HG02870 (cell line): Measurements from ENCODE around the gene DNAH8.
"Not testable (repeated sequence)": the region's sequence is repeated elsewhere in the genome, so short reads cannot be mapped to it uniquely, and the experiment has no call there.

Experiments used
- ATAC-seq: cut with Tn5 transposase; IDR thresholded peaks from one replicate; pipeline ENCODE4 v1.9.1; 2021; ENCODE audit warnings: mild to moderate bottlenecking, moderate library complexity; ENCODE audit not compliant: unreplicated experiment

The DNAH8 gene

GRCh38 chr6:38796437-38796836, 81.3 kb downstream of the DNAH8 start:
- not testable (repeated sequence) for ATAC-seq

DNA sequence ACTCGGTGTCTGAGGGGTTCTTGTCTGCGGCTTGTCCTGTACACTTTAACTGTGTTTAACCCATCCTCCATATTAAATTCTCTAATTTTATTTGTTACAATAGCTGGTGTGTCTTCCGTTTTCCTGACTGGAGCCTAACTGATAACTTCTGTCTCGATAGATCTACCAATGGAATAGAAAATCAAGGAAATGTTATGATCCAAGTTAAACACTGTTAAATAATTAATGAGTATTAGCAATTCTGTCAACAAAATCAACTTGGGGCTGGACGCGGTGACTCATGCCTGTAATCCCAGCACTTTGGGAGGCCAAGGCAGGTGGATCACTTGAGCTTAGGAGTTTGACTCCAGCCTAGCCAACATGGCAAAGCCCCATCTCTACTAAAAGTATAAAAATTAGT, 81.7 kb downstream of the DNAH8 start:
- ATAC-seq = no peak

- ATAC-seq = no peak
Observed at GRCh38 chr6:38797391-38797790, 82.3 kb downstream of the DNAH8 start.

DNA sequence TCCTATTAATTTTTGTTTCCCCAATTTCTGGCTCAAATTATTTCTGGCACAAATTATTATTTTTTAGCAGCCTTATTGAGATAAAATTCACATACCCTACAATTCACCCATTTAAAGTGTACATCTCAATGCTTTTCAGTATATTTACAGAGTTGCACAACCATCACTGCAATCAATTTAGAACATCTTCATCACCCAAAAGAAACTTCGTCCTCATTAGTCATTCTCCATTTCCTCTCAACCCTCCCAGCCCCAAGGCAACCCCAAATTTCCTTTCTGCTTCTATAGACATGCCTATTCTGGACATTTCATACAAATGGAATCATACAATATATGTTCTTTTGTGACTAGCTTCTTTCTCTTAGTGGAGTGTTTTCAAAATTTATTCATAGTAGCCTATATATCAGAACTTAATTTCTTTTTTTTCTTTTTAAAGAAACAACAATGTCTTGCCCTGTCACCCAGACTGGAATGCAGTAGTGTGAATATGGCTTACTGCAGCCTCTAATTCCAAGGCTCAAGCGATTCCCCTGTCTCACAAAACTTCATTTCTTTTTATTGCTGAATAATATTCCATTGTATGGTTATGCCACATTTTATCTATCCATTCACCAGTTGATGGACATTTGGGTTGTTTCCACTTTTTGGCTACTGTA, 84.5 kb downstream of the DNAH8 start:
- ATAC-seq = no peak

DNA sequence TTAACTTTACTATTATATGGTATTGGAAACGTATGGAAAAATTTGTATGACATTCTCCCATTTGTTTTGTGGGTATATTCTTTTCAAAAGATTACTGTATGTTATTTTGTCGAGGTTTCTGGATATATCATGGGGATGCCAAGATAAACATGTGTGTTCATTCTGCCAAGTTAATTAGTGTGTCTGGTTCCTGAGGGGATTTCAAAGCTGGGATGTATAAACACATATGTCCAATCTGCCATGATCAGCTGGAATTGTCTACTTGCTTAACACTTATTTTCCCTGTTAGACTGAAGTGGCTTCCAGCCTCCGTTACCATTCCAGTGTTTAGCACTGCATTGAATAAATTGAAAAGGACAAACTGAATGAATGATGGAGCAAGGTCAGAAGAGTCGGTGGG, 86.2 kb downstream of the DNAH8 start:
- no peak for ATAC-seq

DNA sequence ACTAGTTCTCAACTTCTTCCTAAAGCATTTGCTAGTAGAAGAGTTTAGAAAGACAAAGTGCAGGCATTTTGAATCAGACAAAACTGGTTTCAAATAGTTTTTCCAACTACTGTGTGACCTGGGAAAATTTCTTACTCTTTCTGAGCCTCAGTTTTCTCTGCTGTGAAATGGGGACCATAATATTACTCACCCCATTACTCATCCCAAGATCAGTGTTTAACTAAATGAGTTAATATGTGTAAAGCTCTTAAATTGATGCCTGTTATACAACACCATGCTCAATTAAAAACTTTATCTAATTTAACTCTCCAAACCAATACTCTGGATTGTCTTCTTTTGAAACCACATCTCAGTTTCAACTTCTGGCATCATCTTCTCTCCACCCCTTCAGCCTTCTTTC, 87.4 kb downstream of the DNAH8 start:
- no peak for ATAC-seq

- ATAC-seq = no peak
Observed at GRCh38 chr6:38803129-38803528, 88.0 kb downstream of the DNAH8 start.

- no peak for ATAC-seq
Observed at GRCh38 chr6:38804358-38804757, 89.2 kb downstream of the DNAH8 start.

DNA sequence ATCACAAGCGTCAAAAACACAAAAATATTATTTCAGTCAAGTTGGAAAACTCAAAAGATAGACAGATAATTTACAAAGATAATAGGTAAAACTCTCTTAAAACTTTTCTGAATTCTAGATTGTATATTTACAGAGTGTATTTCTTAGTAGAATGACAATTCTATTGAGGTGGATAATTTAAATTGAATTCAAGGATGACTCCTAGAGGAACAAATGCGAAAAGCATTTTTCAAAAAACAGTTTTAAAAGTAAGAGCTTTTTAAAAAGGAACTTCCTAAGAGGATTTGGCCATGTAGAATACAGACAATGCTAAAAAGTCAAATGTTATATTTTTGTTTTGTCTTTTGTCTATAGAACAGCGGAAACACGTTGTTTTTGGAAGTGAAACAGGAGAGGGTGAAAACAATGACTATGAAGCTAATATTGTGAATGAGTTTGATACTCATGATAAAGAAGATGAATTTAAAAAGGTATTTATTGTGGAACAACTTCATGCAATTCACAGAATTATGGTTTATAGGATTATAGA, 90.1 kb downstream of the DNAH8 start:
- no peak for ATAC-seq

GRCh38 chr6:38805692-38806091, 90.6 kb downstream of the DNAH8 start:
- ATAC-seq = peak; percentile 26

- ATAC-seq = peak; percentile 78
Observed at GRCh38 chr6:38806271-38806670, 91.2 kb downstream of the DNAH8 start.

DNA sequence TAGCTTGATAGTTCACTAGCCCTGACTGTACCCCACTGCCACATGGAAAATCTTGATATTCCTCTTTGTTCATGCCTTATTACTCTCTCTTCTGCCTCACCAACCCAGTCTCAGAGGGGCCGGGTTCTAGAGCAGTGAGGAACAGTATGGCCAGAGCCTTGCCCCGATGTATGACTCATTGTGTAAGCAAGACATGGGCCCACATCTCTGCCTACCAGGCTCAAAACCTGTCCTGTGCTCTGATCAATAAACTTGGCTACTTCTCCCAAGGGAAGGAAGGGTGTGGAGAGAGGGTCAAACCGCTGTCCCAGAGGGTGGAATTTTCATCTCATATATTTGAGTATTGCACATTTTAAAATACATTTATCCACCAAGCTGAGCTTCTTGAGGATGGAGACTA, 91.7 kb downstream of the DNAH8 start:
- ATAC-seq = no peak

- ATAC-seq = no peak
Observed at GRCh38 chr6:38808039-38808438, 92.9 kb downstream of the DNAH8 start.

DNA sequence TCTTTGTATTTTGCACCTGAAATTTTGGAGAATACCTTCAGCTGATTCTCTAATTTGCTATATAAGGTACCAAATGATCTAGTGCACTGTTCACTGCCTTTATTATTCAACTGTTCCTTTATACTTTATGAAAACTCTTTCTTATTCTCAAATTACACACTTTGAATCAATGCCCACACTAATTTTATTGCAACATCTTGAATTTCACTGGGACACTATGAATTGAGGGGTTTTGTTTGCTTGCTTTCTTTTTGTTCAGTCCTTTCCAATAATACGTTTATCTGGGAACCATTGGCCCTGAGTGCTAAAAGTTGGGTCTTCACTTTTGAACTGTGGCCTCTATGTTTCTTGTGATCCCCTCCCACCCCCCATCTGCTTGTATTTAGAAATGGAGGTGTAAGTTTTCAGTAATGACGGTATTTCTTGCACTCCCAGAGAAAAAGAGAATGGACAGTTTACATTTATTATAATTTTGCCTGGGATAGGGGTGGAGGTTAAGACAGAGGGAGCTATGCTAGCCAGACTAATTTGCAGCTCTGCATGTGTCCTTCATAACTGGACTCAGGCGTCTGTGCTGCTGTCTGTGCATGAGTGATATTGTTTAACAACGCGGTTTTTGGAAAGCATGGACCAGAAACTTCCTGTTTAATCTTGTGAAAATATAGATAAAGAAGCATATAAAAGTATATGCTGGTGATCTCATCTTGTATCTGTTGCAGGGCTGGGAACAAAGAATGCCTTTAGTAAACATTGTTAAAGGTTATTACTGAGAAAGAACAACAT, 98.1 kb downstream of the DNAH8 start:
- ATAC-seq = no peak

DNA sequence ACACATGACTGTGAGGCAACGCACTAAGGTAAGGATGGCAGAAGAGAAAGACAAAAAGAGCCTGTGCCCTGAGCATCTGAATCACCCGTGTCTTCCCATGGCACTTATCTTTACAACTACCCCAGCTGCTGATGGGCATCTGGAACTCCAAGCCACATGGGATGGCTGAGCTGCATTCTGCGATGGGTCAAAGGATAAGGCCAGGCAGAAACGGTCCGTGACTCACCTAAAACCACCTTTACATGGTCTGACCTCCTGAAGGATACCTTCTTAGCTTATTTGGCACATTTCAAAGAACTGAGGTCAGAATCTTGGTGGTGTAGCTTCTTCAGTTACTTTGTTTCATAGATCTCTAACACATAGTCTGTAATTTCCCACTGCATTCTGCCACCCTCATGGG, 99.7 kb downstream of the DNAH8 start:
- ATAC-seq = no peak

GRCh38 chr6:38815250-38815649, 100.1 kb downstream of the DNAH8 start:
- no peak for ATAC-seq

DNA sequence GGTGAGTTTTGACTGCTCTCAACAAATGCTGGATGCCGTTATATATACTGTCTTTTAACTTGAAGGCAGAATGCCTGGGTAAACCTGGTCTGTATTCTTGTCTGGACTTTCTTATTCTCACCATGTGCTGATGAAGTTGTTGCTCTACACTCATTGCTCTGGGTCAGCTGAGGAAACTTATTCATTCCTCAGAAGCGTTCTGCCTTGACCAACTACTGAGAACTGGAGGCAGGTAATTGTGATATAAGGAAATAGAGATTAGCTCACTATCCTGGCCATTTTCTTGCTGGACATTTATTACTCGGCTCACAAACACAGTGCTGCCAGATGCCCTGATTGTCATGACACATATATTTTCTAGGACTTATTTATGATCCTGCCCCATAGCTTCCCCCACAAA, 103.6 kb downstream of the DNAH8 start:
- ATAC-seq = no peak

DNA sequence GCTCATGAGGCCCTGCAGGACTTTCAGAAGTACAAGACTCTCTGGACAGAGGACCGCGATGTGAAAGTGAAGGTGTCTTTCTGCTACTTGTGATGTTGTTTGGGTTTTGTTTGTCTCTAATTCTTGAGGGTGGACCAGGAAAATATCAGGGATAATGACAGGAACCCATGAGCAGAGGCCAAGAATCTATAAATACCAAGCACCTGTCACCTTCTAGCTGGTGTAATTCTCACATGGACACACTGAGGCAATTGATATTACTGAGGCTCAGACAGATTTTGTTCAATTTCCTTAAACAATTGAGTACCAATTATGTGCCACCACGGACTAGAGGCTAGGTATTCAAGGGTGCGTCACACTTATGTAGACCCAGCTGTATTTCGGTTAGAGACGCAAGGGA, 107.9 kb downstream of the DNAH8 start:
- ATAC-seq = no peak

- no peak for ATAC-seq
Observed at GRCh38 chr6:38824243-38824894, 109.3 kb downstream of the DNAH8 start.

DNA sequence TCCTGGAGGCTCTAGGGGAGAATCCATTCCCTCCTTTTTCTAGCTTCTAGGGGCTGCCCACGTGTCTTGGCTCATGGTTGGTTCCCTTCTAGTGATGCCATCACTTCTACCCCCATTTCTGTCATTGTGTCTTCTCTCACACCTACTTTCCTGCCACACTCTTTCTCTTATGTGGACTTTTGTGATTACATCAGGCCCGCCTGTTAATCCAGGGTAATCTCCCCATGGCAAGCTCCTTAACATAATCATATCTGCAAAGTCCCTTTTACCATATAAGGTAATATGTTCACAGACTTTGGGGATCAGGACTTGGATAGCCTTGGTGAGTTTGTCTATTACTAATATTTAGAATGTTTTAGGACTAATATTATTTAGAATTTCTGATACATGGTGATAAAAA, 111.9 kb downstream of the DNAH8 start:
- ATAC-seq = no peak

- ATAC-seq = no peak
Observed at GRCh38 chr6:38831865-38832264, 116.8 kb downstream of the DNAH8 start.

- ATAC-seq = no peak
Observed at GRCh38 chr6:38833320-38833719, 118.2 kb downstream of the DNAH8 start.
